Endothelial cell of umbilical vein (primary cell): ENCODE results near the gene ABCA1.

Experiments used
- EZH2 ChIP-seq: IDR thresholded peaks from 2 replicates; pipeline ENCODE4 v1.6.1; 2012; ENCODE audit warnings: borderline replicate concordance, low read depth, mild to moderate bottlenecking, moderate library complexity, low read length, inconsistent platforms; ENCODE audit not compliant: severe bottlenecking
- JUN ChIP-seq: IDR thresholded peaks from 2 replicates; pipeline ENCODE4 v1.6.1; 2011; ENCODE audit warnings: borderline replicate concordance, low read depth; ENCODE audit not compliant: insufficient read length, insufficient read depth
- MYC ChIP-seq: IDR thresholded peaks from one replicate; pipeline ENCODE4 v1.6.1; 2011; ENCODE audit warnings: mild to moderate bottlenecking, low read depth, low read length
- POLR2A ChIP-seq: IDR thresholded peaks from 2 replicates; pipeline ENCODE4 v1.6.1; 2012; ENCODE audit warnings: low read depth, mild to moderate bottlenecking, control low read depth, low read length
- POLR2AphosphoS5 ChIP-seq: IDR thresholded peaks from 2 replicates; pipeline ENCODE4 v1.6.1; 2012; ENCODE audit warnings: low read depth, mild to moderate bottlenecking, control low read depth, low read length, moderate library complexity; ENCODE audit not compliant: insufficient read depth
- TF ChIP-seq, protein P1 (sequence below), 2 donors: IDR thresholded peaks; 1 replicate in 1 of 2; 2 replicates in 1 of 2; pipeline ENCODE4 v1.5.1; 2011; ENCODE audit warnings: low read length in 2 of 2, mild to moderate bottlenecking in 2 of 2, moderate library complexity in 2 of 2, control low read depth in 1 of 2, inconsistent platforms in 1 of 2, low read depth in 1 of 2; ENCODE audit not compliant: insufficient read depth in 1 of 2; ENCODE audit errors: extremely low read depth in 1 of 2
- TF ChIP-seq, protein P2 (sequence below): IDR thresholded peaks from 2 replicates; pipeline ENCODE4 v1.6.1; 2011; ENCODE audit not compliant: insufficient read depth, insufficient read length

DNA sequence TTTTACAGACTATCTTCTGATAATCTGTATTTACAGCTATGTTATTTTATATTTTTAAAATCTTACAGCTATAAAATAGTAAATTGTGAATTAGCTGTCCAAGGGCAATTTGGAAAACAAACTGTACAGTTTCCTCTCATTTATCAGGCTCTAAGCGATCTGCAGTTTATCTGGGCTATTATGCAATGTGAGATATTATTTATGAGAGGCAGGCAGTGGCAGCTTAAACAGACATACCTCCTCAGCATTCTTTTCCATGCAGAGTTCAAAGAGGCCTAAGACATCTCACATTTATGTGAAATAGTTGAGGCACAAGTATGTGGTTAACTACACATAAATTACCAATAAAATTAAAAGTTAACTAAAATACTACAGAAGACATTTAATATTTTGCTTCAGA lies 153.8 kb downstream of the ABCA1 start:
- TF ChIP-seq, protein P1, sequence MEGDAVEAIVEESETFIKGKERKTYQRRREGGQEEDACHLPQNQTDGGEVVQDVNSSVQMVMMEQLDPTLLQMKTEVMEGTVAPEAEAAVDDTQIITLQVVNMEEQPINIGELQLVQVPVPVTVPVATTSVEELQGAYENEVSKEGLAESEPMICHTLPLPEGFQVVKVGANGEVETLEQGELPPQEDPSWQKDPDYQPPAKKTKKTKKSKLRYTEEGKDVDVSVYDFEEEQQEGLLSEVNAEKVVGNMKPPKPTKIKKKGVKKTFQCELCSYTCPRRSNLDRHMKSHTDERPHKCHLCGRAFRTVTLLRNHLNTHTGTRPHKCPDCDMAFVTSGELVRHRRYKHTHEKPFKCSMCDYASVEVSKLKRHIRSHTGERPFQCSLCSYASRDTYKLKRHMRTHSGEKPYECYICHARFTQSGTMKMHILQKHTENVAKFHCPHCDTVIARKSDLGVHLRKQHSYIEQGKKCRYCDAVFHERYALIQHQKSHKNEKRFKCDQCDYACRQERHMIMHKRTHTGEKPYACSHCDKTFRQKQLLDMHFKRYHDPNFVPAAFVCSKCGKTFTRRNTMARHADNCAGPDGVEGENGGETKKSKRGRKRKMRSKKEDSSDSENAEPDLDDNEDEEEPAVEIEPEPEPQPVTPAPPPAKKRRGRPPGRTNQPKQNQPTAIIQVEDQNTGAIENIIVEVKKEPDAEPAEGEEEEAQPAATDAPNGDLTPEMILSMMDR (IDR thresholded peaks at IDR 0.05; ENCODE audit: extremely low read depth in 1 of 2, insufficient read depth in 1 of 2, low read depth in 1 of 2, low read length in 2 of 2): no peak
- TF ChIP-seq POLR2A (no peak), EZH2 (no peak), JUN (no peak), POLR2AphosphoS5 (no peak), MYC (no peak)
- TF ChIP-seq, protein P2, sequence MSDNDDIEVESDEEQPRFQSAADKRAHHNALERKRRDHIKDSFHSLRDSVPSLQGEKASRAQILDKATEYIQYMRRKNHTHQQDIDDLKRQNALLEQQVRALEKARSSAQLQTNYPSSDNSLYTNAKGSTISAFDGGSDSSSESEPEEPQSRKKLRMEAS: no peak
